ENCODE measurements around the gene IFIT1. TPM values are rescaled to one million over a fixed set of nuclear protein-coding genes. Genes with fewer than 3 reads are reported as not detected.

The IFIT1 gene
- total RNA-seq, 2 experiments from 2014 or later: 6.1 to 6.3 TPM

- CTCF ChIA-PET: no interaction called here
These were observed 34.4 kb upstream of the IFIT1 start for GRCh38 chr10:89357975-89358374.

GRCh38 chr10:89360157-89360556 is 32.3 kb upstream of the IFIT1 start:
- H3K4me1 Mint-ChIP-seq (ENCODE audit: low read depth): peaks cover 12% of the 10 kb centered on the region
- H3K36me3 Mint-ChIP-seq (ENCODE audit: low read depth): no peaks in the 10 kb centered on the region
- no peak for DNase-seq
- H3K27me3 Mint-ChIP-seq: peaks cover 5% of the 10 kb centered on the region
- CTCF ChIA-PET: no interaction called here
- H3K9me3 Mint-ChIP-seq: no peaks in the 10 kb centered on the region
- TF ChIP-seq CTCF (IDR thresholded peaks at IDR 0.05): no peak
- POLR2A ChIA-PET: no interaction called here
- no peak overlapping the region for H3K27ac Mint-ChIP-seq
- H3K4me3 Mint-ChIP-seq: no peak overlapping the region
- intact Hi-C loops (cut with micrococcal nuclease): no loop called here
- no peak for ATAC-seq

More at GRCh38 chr10:89357975-89358374, 34.4 kb upstream of the IFIT1 start:
- H3K4me1 Mint-ChIP-seq (ENCODE audit: low read depth): peaks cover 2% of the 10 kb centered on the region
- DNase-seq (no peak), ATAC-seq (no peak)
- peaks cover 13% of the 10 kb centered on the region for H3K27me3 Mint-ChIP-seq
- peaks cover 3% of the 10 kb centered on the region for H3K9me3 Mint-ChIP-seq
- intact Hi-C loops (cut with micrococcal nuclease): no loop called here
- H3K4me3 Mint-ChIP-seq: no peak overlapping the region
- H3K27ac Mint-ChIP-seq: no peak overlapping the region
- POLR2A ChIA-PET: interaction anchor here (1.6 kb wide), 1 partner anchor 10 kb away, joined by 4 read pairs; no protein-coding TSS in a partner anchor
- TF ChIP-seq CTCF (IDR thresholded peaks at IDR 0.05): no peak
- H3K36me3 Mint-ChIP-seq (ENCODE audit: low read depth): no peaks in the 10 kb centered on the region

- Mint-ChIP-seq H3K27ac (no peak overlapping the region), H3K27me3 (peaks cover 6% of the 10 kb centered on the region), H3K4me3 (no peak overlapping the region), H3K9me3 (no peaks in the 10 kb centered on the region), H3K4me1 (ENCODE audit: low read depth) (peaks cover 14% of the 10 kb centered on the region), H3K36me3 (ENCODE audit: low read depth) (no peaks in the 10 kb centered on the region)
- intact Hi-C loops (cut with micrococcal nuclease): no loop called here
- POLR2A ChIA-PET: no interaction called here
- CTCF ChIA-PET: no interaction called here
- DNase-seq: no peak
- ATAC-seq: no peak
- TF ChIP-seq CTCF (IDR thresholded peaks at IDR 0.05): no peak
These were observed 29.5 kb upstream of the IFIT1 start for GRCh38 chr10:89362929-89363328.

GRCh38 chr10:89363729-89364442 is 28.5 kb upstream of the IFIT1 start:
- no peak for DNase-seq
- CTCF ChIA-PET: interaction anchor here (1.0 kb wide), 1 partner anchor 69 kb away, joined by 4 read pairs; no protein-coding TSS in a partner anchor
- H3K27me3 Mint-ChIP-seq: peaks cover 6% of the 10 kb centered on the region
- peak; percentile 34 for ATAC-seq
- H3K4me1 Mint-ChIP-seq (ENCODE audit: low read depth): peaks cover 14% of the 10 kb centered on the region
- no peak overlapping the region for H3K4me3 Mint-ChIP-seq
- intact Hi-C loops (cut with micrococcal nuclease): no loop called here
- no peak overlapping the region for H3K27ac Mint-ChIP-seq
- H3K9me3 Mint-ChIP-seq: no peaks in the 10 kb centered on the region
- POLR2A ChIA-PET: no interaction called here
- H3K36me3 Mint-ChIP-seq (ENCODE audit: low read depth): no peaks in the 10 kb centered on the region
- no peak for TF ChIP-seq CTCF (IDR thresholded peaks at IDR 0.05)

GRCh38 chr10:89364531-89364930 is 27.9 kb upstream of the IFIT1 start:
- H3K36me3 Mint-ChIP-seq (ENCODE audit: low read depth): no peaks in the 10 kb centered on the region
- CTCF ChIA-PET: interaction anchor here (1.0 kb wide), 1 partner anchor 70 kb away, joined by 4 read pairs; no protein-coding TSS in a partner anchor
- POLR2A ChIA-PET: no interaction called here

More at GRCh38 chr10:89364531-89364930, 27.9 kb upstream of the IFIT1 start:
- Mint-ChIP-seq H3K27ac (no peak overlapping the region), H3K4me3 (no peak overlapping the region), H3K27me3 (peaks cover 7% of the 10 kb centered on the region), H3K4me1 (ENCODE audit: low read depth) (peaks cover 14% of the 10 kb centered on the region), H3K9me3 (no peaks in the 10 kb centered on the region)
- ATAC-seq (peak; percentile 55), DNase-seq (no peak)
- TF ChIP-seq CTCF (IDR thresholded peaks at IDR 0.05): no peak
- intact Hi-C loops (cut with micrococcal nuclease): no loop called here
